T-helper 2 cell treated with Interferon-gamma antibody and Interleukin-4, amounts not matched to agents 5 μg/mL and 100 μg/mL, for 36 hours (primary cell): ENCODE measurements around the gene TCEAL3.
"Not testable (repeated sequence)": the region's sequence is repeated elsewhere in the genome, so short reads cannot be mapped to it uniquely, and the experiment has no call there.

Experiments
- DNase-seq: peaks from one replicate; pipeline ENCODE4 v3.0.0; 2021; ENCODE audit warnings: low spot score
- H3K27ac Mint-ChIP-seq: one replicate; pipeline ENCODE4 v1.8.0; 2021; ENCODE audit warnings: mild to moderate bottlenecking, mixed read lengths
- H3K27me3 Mint-ChIP-seq: one replicate; pipeline ENCODE4 v1.8.0; 2021; ENCODE audit warnings: low read depth, mixed read lengths
- H3K36me3 Mint-ChIP-seq: one replicate; pipeline ENCODE4 v1.8.0; 2021; ENCODE audit warnings: low read depth, mixed read lengths
- H3K4me1 Mint-ChIP-seq: one replicate; pipeline ENCODE4 v1.8.0; 2021; ENCODE audit warnings: low read depth, mixed read lengths
- H3K4me3 Mint-ChIP-seq: one replicate; pipeline ENCODE4 v1.8.0; 2022; ENCODE audit warnings: mild to moderate bottlenecking, moderate library complexity, mixed read lengths
- H3K9me3 Mint-ChIP-seq: one replicate; pipeline ENCODE4 v1.8.0; 2021; ENCODE audit warnings: mixed read lengths

Gene TCEAL3

DNA sequence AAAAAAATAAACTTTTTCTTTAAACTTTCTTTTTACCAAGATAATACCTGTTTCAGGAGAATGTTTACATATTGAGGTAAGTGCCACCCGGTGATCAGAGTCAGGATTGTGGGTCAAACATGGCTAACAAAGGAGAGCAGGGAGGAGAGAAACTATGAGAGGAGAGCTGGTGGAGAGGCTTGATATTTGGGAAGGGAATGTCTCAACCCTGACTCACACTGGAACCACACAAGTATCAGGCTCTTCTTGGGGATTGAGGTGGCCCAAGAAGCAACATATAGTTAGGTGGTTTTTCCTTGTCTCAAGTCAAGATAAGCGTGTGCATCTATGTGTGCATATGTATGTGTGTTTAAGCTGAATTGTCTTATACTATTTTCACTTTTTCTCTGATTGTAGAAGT is 27.7 kb downstream of the TCEAL3 start:
- Mint-ChIP-seq H3K4me1 (no peaks in the 10 kb centered on the region), H3K9me3 (no peaks in the 10 kb centered on the region), H3K36me3 (no peaks in the 10 kb centered on the region), H3K27ac (no peak overlapping the region), H3K27me3 (peaks cover 2% of the 10 kb centered on the region), H3K4me3 (no peak overlapping the region)
- no peak for DNase-seq

DNA sequence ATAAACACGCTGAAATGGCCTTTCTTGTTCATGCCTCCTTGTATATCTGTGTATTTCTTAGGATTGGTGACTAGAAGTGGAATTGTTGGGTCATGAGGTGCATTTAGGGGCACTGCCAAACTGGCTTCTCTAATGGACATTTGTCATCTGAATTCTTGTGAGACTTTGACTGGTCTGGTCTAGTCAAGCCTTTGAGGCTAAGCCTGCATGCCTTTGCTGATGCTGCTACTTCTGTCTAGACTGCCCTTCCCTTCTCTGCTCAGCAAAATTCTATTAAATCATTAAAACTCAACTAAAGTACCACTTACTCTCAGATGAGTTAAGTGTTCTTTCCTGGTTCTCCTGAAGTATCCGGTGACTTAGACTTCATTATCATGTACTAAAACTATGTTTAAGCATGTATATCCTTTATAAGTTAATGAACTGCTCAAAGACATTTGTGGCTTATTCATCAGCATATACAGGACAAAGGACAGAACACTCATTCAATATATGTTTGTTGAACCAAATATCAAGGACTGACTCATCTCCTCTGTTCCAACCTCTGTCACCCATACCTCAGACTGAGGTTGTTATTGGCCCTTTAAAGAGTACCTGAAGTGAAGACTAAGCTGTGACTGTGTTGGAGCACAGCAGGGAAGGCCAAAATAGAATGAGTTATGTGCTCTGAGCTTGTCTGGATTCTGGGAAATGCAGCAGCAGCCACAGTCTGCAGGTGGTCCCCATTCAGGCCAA is 30.0 kb downstream of the TCEAL3 start:
- Mint-ChIP-seq H3K4me3 (no peak overlapping the region), H3K4me1 (no peaks in the 10 kb centered on the region), H3K27me3 (peaks cover 2% of the 10 kb centered on the region), H3K36me3 (no peaks in the 10 kb centered on the region), H3K27ac (no peak overlapping the region), H3K9me3 (no peaks in the 10 kb centered on the region)
- DNase-seq: no peak

DNA sequence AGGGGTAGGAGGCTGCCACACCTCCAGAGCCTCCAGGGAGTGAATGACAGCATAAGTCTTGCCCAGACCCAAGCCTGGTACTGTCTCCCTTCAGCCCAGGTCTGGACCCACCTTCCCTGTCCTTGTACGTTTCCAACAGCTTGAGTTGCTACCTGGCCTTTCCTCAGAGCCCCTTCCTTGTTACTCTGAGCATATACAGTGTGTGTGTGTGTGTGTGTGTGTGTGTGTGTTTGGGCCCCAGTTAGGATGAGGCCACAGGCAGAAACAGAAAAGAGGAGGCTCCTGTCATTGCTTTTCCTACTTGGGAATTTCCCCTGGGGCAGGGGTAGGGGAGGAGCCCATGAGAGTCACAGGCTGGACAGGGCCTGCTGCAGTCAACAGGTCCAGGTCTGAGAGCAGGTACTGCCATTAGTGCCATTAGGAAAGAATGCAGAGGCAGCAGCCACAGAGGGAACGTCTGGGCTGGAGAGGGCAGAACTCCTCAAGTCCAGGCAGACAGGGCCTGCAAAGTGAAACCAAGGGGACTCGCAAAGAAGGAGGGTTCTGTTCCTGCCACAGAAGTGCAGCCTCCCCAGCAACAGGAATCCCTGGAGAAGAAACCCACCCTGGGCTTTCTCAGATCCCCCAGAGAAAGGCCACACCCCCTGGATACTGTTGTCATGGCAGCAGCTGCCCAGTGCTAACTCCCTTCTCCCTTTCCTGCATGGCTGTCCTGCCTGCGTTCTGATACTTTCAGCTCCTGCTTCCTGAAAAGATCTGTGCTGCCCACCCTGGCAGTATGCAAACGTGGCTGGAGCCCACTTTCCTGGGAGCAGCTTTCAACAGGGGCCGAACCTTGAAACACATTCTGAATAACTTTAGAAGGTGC is 30.9 kb downstream of the TCEAL3 start:
- not testable (repeated sequence) for DNase-seq, H3K9me3 Mint-ChIP-seq, H3K27me3 Mint-ChIP-seq, H3K36me3 Mint-ChIP-seq, H3K4me3 Mint-ChIP-seq, H3K4me1 Mint-ChIP-seq, H3K27ac Mint-ChIP-seq

DNA sequence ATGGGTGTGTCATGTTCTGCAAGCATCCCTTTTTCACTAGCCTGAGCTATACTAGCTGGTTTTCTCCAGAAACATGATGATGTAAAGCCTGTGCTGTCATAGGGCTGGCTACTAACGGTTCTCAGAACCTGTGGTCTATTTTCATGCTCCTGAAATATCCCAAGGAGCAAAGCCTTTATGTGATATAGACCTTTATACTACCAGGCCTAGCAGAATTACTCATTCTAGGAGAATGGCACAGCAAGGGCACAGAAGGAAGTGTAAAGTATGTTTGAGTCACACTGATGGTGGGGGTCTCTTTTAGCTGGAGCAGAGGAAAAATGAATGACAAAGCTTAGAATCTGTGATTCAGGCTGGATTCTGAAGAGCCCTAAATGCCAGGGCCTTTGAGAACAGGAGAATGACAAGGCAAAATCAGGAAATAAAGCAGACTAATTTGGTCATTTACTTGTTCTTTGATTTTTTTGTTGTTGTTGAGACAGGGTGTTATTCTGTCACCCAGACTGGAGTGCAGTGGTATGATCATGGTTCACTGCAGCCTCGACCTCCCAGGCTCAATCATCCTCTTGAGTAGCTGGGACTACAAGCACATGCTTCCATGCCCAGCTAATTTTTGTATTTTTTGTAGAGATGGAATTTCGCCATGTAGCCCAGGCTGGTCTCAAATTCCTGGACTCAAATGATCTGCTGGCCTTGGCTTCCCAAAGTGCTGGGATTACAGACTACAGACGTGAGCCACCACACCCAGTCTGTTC is 32.8 kb downstream of the TCEAL3 start:
- no peaks in the 10 kb centered on the region for H3K9me3 Mint-ChIP-seq
- no peaks in the 10 kb centered on the region for H3K36me3 Mint-ChIP-seq
- H3K27me3 Mint-ChIP-seq: peaks cover 12% of the 10 kb centered on the region
- no peak for DNase-seq
- H3K4me3 Mint-ChIP-seq: no peak overlapping the region
- no peak overlapping the region for H3K27ac Mint-ChIP-seq
- no peaks in the 10 kb centered on the region for H3K4me1 Mint-ChIP-seq

DNA sequence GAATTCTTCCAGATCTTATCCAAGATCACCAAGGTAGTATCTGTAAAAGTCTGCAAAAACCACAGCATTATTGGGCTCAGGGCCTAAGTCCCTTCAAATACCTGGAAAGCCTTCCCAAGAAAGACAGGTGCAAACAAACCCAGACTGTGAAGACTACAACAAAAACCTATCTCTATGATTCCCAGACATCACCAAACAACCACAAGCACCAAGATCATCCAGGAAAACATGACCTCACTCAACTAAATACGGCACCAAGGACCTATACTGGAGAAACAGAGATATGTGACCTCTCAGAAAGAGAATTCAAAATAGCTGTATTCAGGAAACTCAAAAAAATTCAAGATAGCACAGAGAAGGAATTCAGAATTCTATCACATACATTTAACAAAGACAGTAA is 36.4 kb downstream of the TCEAL3 start:
- Mint-ChIP-seq H3K4me1 (no peaks in the 10 kb centered on the region), H3K27me3 (peaks cover 28% of the 10 kb centered on the region), H3K36me3 (no peaks in the 10 kb centered on the region), H3K27ac (no peak overlapping the region), H3K4me3 (no peak overlapping the region), H3K9me3 (no peaks in the 10 kb centered on the region)
- no peak for DNase-seq

DNA sequence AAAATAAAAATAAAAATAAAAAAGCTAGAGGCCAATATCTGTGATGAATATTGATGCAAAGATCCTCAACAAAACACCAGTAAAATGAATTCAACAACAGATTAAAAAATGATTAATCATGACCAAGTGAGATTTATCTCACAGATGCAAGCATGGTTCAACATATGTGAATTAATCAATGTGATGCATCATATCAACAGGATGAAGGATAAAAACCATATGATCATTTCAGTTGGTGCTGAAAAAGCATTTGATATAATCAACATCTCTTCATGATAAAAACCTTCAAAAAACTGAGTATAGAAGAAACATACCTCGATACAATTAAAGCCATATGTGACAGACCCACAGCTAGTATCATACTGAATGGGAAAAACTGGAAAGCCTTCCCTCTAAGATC is 39.9 kb downstream of the TCEAL3 start:
- H3K27ac Mint-ChIP-seq: no peak overlapping the region
- no peaks in the 10 kb centered on the region for H3K36me3 Mint-ChIP-seq
- peaks cover 31% of the 10 kb centered on the region for H3K27me3 Mint-ChIP-seq
- DNase-seq: no peak
- no peaks in the 10 kb centered on the region for H3K9me3 Mint-ChIP-seq
- no peak overlapping the region for H3K4me3 Mint-ChIP-seq
- no peaks in the 10 kb centered on the region for H3K4me1 Mint-ChIP-seq

DNA sequence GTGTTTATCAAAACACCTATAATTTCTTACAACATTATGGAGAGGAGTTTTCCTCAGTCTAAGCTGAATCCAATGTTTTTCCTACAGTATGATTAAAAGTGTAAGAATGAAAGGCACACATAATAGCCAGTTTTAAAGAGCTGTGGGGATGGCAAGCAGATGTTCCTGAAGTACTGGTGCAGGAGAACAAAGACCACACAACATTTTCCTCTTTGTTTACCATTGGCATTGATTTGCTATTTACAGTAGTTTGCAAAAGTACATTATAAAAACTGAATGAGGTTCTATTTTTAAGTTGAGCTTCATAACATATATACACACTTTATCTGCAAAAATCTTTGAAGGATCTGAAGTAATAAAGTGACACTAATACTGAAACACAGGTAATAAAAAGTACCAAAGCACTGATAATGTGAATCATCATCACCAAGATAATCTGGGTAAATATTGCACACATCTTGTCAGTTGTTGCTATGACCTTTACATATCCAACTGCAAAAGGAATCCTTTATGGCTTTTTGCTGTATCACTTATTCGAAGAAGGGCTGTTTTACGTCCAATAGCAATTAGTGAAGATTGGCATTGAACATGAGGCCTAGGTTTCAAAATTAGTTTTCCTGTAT is 43.5 kb downstream of the TCEAL3 start:
- Mint-ChIP-seq H3K4me3 (no peak overlapping the region), H3K9me3 (no peaks in the 10 kb centered on the region), H3K4me1 (no peaks in the 10 kb centered on the region), H3K27ac (no peak overlapping the region), H3K27me3 (peaks cover 15% of the 10 kb centered on the region), H3K36me3 (no peaks in the 10 kb centered on the region)
- DNase-seq: no peak

DNA sequence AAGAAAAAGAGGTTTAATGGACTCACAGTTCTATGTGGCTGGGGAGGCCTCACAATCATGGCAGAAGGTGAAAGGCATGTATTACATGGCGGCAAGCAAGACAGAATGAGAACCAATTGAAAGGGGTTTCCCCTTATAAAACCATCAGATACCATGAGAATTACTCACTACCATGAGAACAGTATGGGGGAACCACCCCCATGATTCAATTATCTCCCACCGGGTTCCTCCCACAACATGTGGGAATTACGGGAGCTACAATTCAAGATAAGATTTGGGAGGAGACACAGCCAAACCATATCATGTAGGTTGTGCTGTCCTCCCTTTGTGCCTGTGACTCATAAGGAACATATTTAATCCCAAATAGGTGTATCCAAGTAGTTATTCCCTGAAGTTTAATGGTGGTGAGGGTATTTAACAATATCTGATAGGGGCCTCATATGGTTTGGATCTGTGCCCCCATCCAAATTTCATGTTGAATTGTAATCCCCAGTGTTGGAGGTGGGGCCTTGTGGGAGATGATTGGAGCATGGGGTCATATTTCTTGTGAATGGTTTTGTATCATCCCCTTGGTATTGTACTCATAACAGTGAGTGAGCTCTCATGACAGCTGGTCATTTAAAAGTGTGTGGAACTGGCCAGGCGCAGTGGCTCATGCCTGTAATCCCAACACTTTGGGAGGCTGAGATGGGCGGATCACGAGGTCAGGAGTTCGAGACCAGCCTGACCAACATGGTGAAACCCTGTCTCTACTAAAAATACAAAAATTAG is 47.7 kb downstream of the TCEAL3 start:
- H3K9me3 Mint-ChIP-seq, H3K4me3 Mint-ChIP-seq, DNase-seq, H3K27ac Mint-ChIP-seq, H3K27me3 Mint-ChIP-seq, H3K36me3 Mint-ChIP-seq, H3K4me1 Mint-ChIP-seq: not testable (repeated sequence)

DNA sequence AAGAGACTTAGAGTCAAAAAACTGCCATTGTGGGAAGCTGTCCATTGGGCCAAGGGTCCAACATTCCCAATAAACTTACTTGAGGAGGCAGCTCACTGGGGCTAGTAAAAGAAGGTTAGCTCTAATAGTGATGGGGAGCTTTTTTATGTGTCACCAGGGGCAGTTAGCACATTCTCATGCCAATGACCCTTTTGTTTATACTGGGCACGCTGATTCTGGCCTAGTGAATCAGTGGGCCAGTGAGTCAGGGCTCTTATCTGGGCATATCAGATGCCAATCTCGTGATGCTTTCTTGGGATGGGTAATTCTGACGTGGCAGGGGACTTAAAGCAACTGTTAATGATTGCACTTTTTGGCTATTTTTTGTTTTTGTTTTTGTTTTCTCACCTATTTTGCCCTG is 48.9 kb downstream of the TCEAL3 start:
- DNase-seq: no peak
- Mint-ChIP-seq H3K27ac (no peak overlapping the region), H3K4me1 (peaks cover 3% of the 10 kb centered on the region), H3K27me3 (no peaks in the 10 kb centered on the region), H3K9me3 (no peaks in the 10 kb centered on the region), H3K4me3 (no peak overlapping the region), H3K36me3 (no peaks in the 10 kb centered on the region)

DNA sequence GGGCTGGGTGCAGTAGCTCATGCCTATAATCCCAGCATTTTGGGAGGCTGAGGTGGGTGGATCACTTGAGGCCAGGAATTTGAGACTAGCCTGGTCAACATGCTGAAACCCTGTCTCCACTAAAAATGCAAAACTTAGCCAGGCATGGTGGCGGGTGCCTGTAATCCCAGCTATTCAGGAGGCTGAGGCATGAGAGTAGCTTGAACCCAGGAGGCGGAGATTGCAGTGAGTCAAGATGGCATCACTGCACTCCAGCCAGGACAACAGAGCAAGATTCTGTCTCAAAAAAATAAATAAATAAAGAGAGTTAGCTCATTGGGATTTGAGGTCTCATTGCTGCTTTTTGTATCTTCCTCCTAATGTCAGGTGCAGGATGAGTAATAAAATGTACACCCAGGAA is 49.3 kb downstream of the TCEAL3 start:
- not testable (repeated sequence) for H3K27ac Mint-ChIP-seq, H3K4me3 Mint-ChIP-seq, H3K9me3 Mint-ChIP-seq, H3K27me3 Mint-ChIP-seq, H3K4me1 Mint-ChIP-seq, DNase-seq, H3K36me3 Mint-ChIP-seq

DNA sequence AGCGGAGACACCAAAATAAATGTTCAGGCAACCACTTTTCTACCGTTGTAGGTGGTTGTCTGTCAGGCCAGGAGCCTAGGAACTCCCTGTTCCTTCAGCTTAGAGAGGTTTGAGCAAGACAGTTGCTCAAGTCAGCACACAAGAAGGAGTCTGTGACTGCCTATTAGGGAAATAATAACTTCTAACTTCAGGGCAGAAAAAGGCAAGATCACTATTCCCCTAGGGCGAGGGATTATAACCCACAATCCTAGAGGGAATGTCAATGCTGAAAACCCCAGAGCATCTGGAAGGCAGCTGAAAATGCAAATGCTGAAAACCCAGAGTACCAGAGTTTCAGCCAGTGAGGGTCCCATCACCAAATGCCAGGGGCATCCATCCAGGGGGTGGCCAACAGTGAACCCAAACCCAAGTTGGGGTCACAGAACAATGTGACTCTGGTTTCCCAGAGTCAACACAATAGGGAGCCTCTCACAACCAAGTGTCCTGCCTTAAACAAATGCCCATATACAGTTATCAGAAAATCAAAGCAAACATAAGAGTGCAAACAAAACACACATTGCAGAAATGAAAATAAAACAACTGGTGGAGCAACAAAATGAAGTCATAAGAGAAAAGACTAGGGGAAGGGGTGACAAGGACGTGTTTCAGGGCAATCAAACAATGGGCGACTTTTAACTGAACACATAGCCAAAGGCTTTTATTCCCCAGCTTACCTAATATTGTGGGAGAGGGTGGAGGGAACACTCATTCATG is 51.1 kb downstream of the TCEAL3 start:
- no peak for DNase-seq
- H3K4me3 Mint-ChIP-seq: no peak overlapping the region
- no peaks in the 10 kb centered on the region for H3K36me3 Mint-ChIP-seq
- H3K27me3 Mint-ChIP-seq: peaks cover 9% of the 10 kb centered on the region
- H3K27ac Mint-ChIP-seq: no peak overlapping the region
- peaks cover 3% of the 10 kb centered on the region for H3K4me1 Mint-ChIP-seq
- H3K9me3 Mint-ChIP-seq: no peaks in the 10 kb centered on the region

DNA sequence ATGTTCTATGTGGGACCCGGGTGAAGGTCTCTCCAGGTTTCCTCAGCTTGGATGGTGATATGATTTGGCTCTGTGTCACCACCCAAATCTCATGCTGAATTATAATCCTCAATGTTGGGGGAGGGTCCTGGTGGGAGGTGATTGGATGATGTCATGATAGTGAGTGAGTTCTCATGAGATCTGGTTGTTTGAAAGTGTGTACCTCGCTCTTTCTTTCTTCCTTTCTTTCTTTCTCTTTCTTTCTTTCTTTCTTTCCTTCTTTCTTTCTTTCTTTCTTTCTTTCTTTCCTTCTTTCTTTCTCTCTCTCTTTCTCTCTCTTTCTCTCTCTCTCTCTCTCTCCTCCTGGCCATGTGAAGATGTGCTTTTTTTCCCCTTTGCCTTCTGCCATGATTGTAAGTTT is 51.7 kb downstream of the TCEAL3 start:
- not testable (repeated sequence) for H3K9me3 Mint-ChIP-seq, DNase-seq, H3K27ac Mint-ChIP-seq, H3K36me3 Mint-ChIP-seq, H3K4me1 Mint-ChIP-seq, H3K4me3 Mint-ChIP-seq
- H3K27me3 Mint-ChIP-seq: peaks cover 15% of the 10 kb centered on the region
